ENCODE data around the gene EPB41L4A. TPM values are rescaled to one million over a fixed set of nuclear protein-coding genes. Genes with fewer than 3 reads are reported as not detected.

EPB41L4A gene
- total and polyA plus RNA-seq, 2 experiments from 2014 or later = 10.5 to 14.4 TPM

- H3K27me3 ChIP-seq = no peaks in the 10 kb centered on the region
- no peak overlapping the region for H3K27ac ChIP-seq
- no peak overlapping the region for H3K4me3 ChIP-seq
- H3K9me3 ChIP-seq (ENCODE audit: low read depth) = no peaks in the 10 kb centered on the region
- H3K4me1 ChIP-seq (ENCODE audit: low read depth) = no peaks in the 10 kb centered on the region
- H3K36me3 ChIP-seq = no peaks in the 10 kb centered on the region
- no peak for TF ChIP-seq CTCF (IDR thresholded peaks at IDR 0.05; ENCODE audit: low read depth, low read length)
- DNase-seq (ENCODE audit: low read depth in 1 of 2, low spot score in 1 of 2) = no peak
These were observed 223.2 kb downstream of the EPB41L4A start for GRCh38 chr5:112195924-112196323.

- H3K4me1 ChIP-seq (ENCODE audit: low read depth) = no peaks in the 10 kb centered on the region
- H3K27me3 ChIP-seq = no peaks in the 10 kb centered on the region
- H3K27ac ChIP-seq = no peak overlapping the region
- no peak overlapping the region for H3K4me3 ChIP-seq
- peak in 1 of 2 donors; percentile 74 for DNase-seq (ENCODE audit: low read depth in 1 of 2, low spot score in 1 of 2)
- H3K36me3 ChIP-seq = no peaks in the 10 kb centered on the region
- TF ChIP-seq CTCF (IDR thresholded peaks at IDR 0.05; ENCODE audit: low read depth, low read length) = no peak
- no peaks in the 10 kb centered on the region for H3K9me3 ChIP-seq (ENCODE audit: low read depth)
These were observed 226.2 kb downstream of the EPB41L4A start for GRCh38 chr5:112192866-112193265.

GRCh38 chr5:112192072-112192471 lies 227.0 kb downstream of the EPB41L4A start:
- no peaks in the 10 kb centered on the region for H3K9me3 ChIP-seq (ENCODE audit: low read depth)
- TF ChIP-seq CTCF (IDR thresholded peaks at IDR 0.05; ENCODE audit: low read depth, low read length) = no peak
- no peaks in the 10 kb centered on the region for H3K36me3 ChIP-seq
- DNase-seq (ENCODE audit: low read depth in 1 of 2, low spot score in 1 of 2) = no peak
- H3K4me3 ChIP-seq = no peak overlapping the region
- no peaks in the 10 kb centered on the region for H3K27me3 ChIP-seq
- no peaks in the 10 kb centered on the region for H3K4me1 ChIP-seq (ENCODE audit: low read depth)
- no peak overlapping the region for H3K27ac ChIP-seq

GRCh38 chr5:112189391-112189790 lies 229.7 kb downstream of the EPB41L4A start:
- Histone ChIP-seq H3K36me3 (no peaks in the 10 kb centered on the region), H3K27ac (no peak overlapping the region), H3K4me3 (no peak overlapping the region), H3K9me3 (ENCODE audit: low read depth) (no peaks in the 10 kb centered on the region), H3K4me1 (ENCODE audit: low read depth) (no peaks in the 10 kb centered on the region), H3K27me3 (no peaks in the 10 kb centered on the region)
- no peak for DNase-seq (ENCODE audit: low read depth in 1 of 2, low spot score in 1 of 2)
- no peak for TF ChIP-seq CTCF (IDR thresholded peaks at IDR 0.05; ENCODE audit: low read depth, low read length)

GRCh38 chr5:112186401-112186990 lies 232.6 kb downstream of the EPB41L4A start:
- Histone ChIP-seq H3K4me1 (ENCODE audit: low read depth) (peaks cover 8% of the 10 kb centered on the region), H3K4me3 (no peak overlapping the region), H3K27me3 (no peaks in the 10 kb centered on the region), H3K36me3 (no peaks in the 10 kb centered on the region), H3K9me3 (ENCODE audit: low read depth) (no peaks in the 10 kb centered on the region), H3K27ac (no peak overlapping the region)
- TF ChIP-seq CTCF (IDR thresholded peaks at IDR 0.05; ENCODE audit: low read depth, low read length) = peak; percentile 66
- DNase-seq (ENCODE audit: low read depth in 1 of 2, low spot score in 1 of 2) = peak; percentile 61 to 67

Data from cardiac muscle cell (in vitro differentiated cells and primary cell).